ENCODE results near the gene SNRNP70.

Gene SNRNP70

DNA sequence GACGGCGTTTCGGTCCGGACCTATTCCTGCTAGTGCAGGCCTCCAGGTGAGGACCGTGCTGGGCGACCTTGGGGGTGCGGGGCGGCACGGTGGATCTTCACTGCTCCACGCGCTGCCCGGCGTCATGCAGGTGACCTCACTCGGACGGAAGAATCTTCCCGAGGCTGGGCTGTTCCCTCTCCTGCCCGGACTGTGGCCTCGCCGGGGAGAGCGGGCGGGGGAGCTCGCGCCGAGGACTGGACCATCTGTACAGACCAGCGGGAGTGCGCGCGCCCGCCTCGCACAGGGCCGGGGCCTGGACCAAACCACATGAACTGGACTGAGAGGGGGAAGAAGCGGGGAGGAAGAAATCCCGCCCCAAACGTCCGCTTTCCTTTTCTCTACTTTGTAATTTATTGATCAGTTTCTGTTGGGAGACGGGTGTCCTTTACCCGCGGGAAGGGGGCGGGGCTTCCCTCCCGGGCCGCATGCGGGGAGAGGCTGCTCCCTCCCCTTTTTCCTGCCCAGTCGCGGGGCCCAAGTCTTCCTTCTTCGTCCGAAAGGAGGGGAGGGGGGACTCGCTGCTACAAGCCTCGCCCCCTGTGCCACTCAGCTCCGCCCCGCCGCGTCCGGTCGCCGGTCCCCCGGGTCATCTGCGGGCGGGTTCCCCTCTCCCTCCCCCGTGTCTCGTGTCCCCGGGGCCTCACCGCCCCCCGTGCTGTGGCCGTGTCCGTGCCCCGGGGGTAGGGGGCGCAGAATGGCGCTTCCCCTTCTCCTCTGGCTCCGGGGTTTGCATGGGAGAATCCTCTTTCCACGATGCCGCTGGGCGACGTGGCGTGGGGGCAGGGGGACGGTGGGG lies 65.1 kb downstream of the SNRNP70 start:
- Histone ChIP-seq H3K9ac (peak overlapping the region; percentile 47), H3K4me1 (peaks cover 6% of the 10 kb centered on the region), H2AFZ (peak overlapping the region; percentile 85), H3K27me3 (ENCODE audit: control insufficient read depth, insufficient read depth, low read length) (no peaks in the 10 kb centered on the region), H3K79me2 (no peaks in the 10 kb centered on the region), H3K36me3 (ENCODE audit: control insufficient read depth, insufficient read depth, low read length) (no peaks in the 10 kb centered on the region), H3K27ac (peak overlapping the region; percentile 86), H3K4me3 (ENCODE audit: low read depth, low read length) (peak overlapping the region; percentile 79), H3K4me2 (ENCODE audit: low read length) (peak overlapping the region; percentile 78), H3K9me3 (ENCODE audit: control insufficient read depth, low read length) (no peaks in the 10 kb centered on the region)
- TF ChIP-seq, protein P1, sequence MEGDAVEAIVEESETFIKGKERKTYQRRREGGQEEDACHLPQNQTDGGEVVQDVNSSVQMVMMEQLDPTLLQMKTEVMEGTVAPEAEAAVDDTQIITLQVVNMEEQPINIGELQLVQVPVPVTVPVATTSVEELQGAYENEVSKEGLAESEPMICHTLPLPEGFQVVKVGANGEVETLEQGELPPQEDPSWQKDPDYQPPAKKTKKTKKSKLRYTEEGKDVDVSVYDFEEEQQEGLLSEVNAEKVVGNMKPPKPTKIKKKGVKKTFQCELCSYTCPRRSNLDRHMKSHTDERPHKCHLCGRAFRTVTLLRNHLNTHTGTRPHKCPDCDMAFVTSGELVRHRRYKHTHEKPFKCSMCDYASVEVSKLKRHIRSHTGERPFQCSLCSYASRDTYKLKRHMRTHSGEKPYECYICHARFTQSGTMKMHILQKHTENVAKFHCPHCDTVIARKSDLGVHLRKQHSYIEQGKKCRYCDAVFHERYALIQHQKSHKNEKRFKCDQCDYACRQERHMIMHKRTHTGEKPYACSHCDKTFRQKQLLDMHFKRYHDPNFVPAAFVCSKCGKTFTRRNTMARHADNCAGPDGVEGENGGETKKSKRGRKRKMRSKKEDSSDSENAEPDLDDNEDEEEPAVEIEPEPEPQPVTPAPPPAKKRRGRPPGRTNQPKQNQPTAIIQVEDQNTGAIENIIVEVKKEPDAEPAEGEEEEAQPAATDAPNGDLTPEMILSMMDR (IDR thresholded peaks at IDR 0.05), result no peak

DNA sequence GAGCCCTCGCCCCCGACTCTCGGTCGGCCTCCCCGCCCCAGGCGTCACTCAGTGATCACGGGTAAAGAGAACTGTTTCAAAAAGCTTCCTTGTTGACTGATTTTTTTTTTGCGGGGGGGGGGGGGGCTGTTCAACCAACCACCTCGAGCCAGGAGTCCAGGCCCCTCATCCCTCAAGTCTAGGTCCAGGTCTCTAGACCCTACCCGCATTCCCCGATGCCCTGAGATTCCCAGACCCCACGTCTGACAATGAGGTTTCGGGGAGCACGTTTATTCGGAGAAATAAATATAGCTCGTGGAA lies 65.6 kb downstream of the SNRNP70 start:
- peak overlapping the region; percentile 86 for H3K27ac ChIP-seq

GRCh38 chr19:49151267-49152118 lies 66.2 kb downstream of the SNRNP70 start:
- Histone ChIP-seq H3K9ac (no peak overlapping the region), H3K27ac (peak overlapping the region; percentile 86), H3K4me1 (peaks cover 3% of the 10 kb centered on the region), H3K36me3 (ENCODE audit: control insufficient read depth, insufficient read depth, low read length) (no peaks in the 10 kb centered on the region), H2AFZ (no peak overlapping the region), H3K4me2 (ENCODE audit: low read length) (peak overlapping the region; percentile 78), H3K27me3 (ENCODE audit: control insufficient read depth, insufficient read depth, low read length) (no peaks in the 10 kb centered on the region), H3K79me2 (no peaks in the 10 kb centered on the region), H3K4me3 (ENCODE audit: low read depth, low read length) (peak overlapping the region; percentile 79), H3K9me3 (ENCODE audit: control insufficient read depth, low read length) (no peaks in the 10 kb centered on the region)
- TF ChIP-seq, protein P1 (IDR thresholded peaks at IDR 0.05), result no peak

More for the DNA sequence above, 65.6 kb downstream of the SNRNP70 start:
- Histone ChIP-seq H3K9me3 (ENCODE audit: control insufficient read depth, low read length) (no peaks in the 10 kb centered on the region), H3K4me3 (ENCODE audit: low read depth, low read length) (peak overlapping the region; percentile 79), H2AFZ (peak overlapping the region; percentile 85), H3K4me2 (ENCODE audit: low read length) (peak overlapping the region; percentile 78), H3K36me3 (ENCODE audit: control insufficient read depth, insufficient read depth, low read length) (no peaks in the 10 kb centered on the region), H3K27me3 (ENCODE audit: control insufficient read depth, insufficient read depth, low read length) (no peaks in the 10 kb centered on the region), H3K4me1 (peaks cover 6% of the 10 kb centered on the region), H3K79me2 (no peaks in the 10 kb centered on the region), H3K9ac (no peak overlapping the region)
- TF ChIP-seq, protein P1 (IDR thresholded peaks at IDR 0.05), result no peak

- peaks cover 3% of the 10 kb centered on the region for H3K4me1 ChIP-seq
- no peaks in the 10 kb centered on the region for H3K79me2 ChIP-seq
- no peaks in the 10 kb centered on the region for H3K9me3 ChIP-seq (ENCODE audit: control insufficient read depth, low read length)
- peak overlapping the region; percentile 18 for H3K27ac ChIP-seq
- H3K4me3 ChIP-seq (ENCODE audit: low read depth, low read length), result peak overlapping the region; percentile 79
- H3K36me3 ChIP-seq (ENCODE audit: control insufficient read depth, insufficient read depth, low read length), result no peaks in the 10 kb centered on the region
- TF ChIP-seq, protein P1 (IDR thresholded peaks at IDR 0.05), result no peak
- H3K9ac ChIP-seq, result no peak overlapping the region
- peak overlapping the region; percentile 78 for H3K4me2 ChIP-seq (ENCODE audit: low read length)
- H3K27me3 ChIP-seq (ENCODE audit: control insufficient read depth, insufficient read depth, low read length), result no peaks in the 10 kb centered on the region
- H2AFZ ChIP-seq, result no peak overlapping the region
Observed at GRCh38 chr19:49152119-49152550, 66.9 kb downstream of the SNRNP70 start.

Measured in parathyroid adenoma (tissue), 2 donors.